Stomach (tissue), 9 donors: ENCODE measurements around the gene TNNI3. TPM values are rescaled to one million over a fixed set of nuclear protein-coding genes. Genes with fewer than 3 reads are reported as not detected.

Experiments
- DNase-seq, 2 donors: peaks; one replicate each; pipeline versions ENCODE4 v3.0.0 to v3.0.0-alpha.2; 2013 to 2019
- H3K27ac ChIP-seq, 5 donors: fragments of 200-600 bp in 4 of 5; sonication (generic) in 4 of 5; one replicate each; pipeline ENCODE4 v1.5.1; 2013 to 2019; ENCODE audit warnings: mild to moderate bottlenecking in 1 of 5, moderate library complexity in 1 of 5
- H3K27me3 ChIP-seq, 3 donors: fragments of 200-600 bp; sonication (generic); one replicate each; pipeline ENCODE4 v1.5.1; 2017 to 2019; ENCODE audit warnings: mixed run types in 1 of 3
- H3K36me3 ChIP-seq, 4 donors: fragments of 200-600 bp; sonication (generic); 1 replicate in 3 of 4; 2 replicates in 1 of 4; pipeline ENCODE4 v1.5.1; 2016 to 2019
- H3K4me1 ChIP-seq, 4 donors: fragments of 200-600 bp; sonication (generic); one replicate each; pipeline ENCODE4 v1.5.1; 2016 to 2019
- H3K4me3 ChIP-seq, 4 donors: fragments of 200-600 bp; sonication (generic) in 3 of 4; one replicate each; pipeline ENCODE4 v1.5.1; 2016 to 2019; ENCODE audit warnings: mild to moderate bottlenecking in 1 of 4
- H3K9me3 ChIP-seq, 4 donors: fragments of 200-600 bp; sonication (generic); one replicate each; pipeline ENCODE4 v1.5.1; 2016 to 2019
- CTCF ChIP-seq, 7 experiments: fragments of 450-650 bp in 4 of 7; fragments of 200-600 bp in 3 of 7; sonication (generic) in 3 of 7; IDR thresholded peaks; one replicate each; pipeline ENCODE4 v1.5.1; 2016 to 2019; ENCODE audit warnings: antibody characterized with exemption in 7 of 7, control low read depth in 2 of 7, mild to moderate bottlenecking in 1 of 7
- EP300 ChIP-seq: sonication (generic); formaldehyde crosslinking; IDR thresholded peaks from one replicate; pipeline ENCODE4 v1.6.1; 2017; ENCODE audit warnings: antibody characterized with exemption
- POLR2A ChIP-seq, 4 donors: fragments of 450-650 bp; IDR thresholded peaks; one replicate each; pipeline ENCODE4 v1.6.1; 2016; ENCODE audit warnings: antibody characterized with exemption in 4 of 4, control low read depth in 2 of 4, mild to moderate bottlenecking in 1 of 4, moderate library complexity in 1 of 4
- POLR2AphosphoS5 ChIP-seq, 3 donors: sonication (generic); formaldehyde crosslinking; IDR thresholded peaks; one replicate each; pipeline ENCODE4 v1.6.1; 2016; ENCODE audit warnings: antibody characterized with exemption in 3 of 3
- WGBS, 5 donors: extraction: QIAGEN DNeasy Blood & Tissue Kit in 3 of 5; methylation state at CpG; one replicate each; pipeline versions ENCODE4 v1.1.5 to v1.1.7; 2013 to 2018; 5-methylcytosine and 5-hydroxymethylcytosine counted together
- intact Hi-C: fragments of 100-400 bp; cut with DNase I; formaldehyde crosslinking; loops from one replicate; pipeline ENCODE4 v1.15.1; 2023; ENCODE audit warnings: low total_unique reads
- polyA plus RNA-seq, 3 donors: library from polyadenylated mRNA; stranded (reverse); fragments of 200-250 nt; gene quantifications; one replicate each; pipeline ENCODE4 v1.2.3, GENCODE V29; 2013
- total RNA-seq, 5 donors: library from RNA; depleted of rRNA; stranded (reverse); fragments of >200 nt; gene quantifications; one replicate each; pipeline versions ENCODE4 v1.1.0 to v1.2.3, GENCODE V29; 2014 to 2016
- donor health status: healthy with polysubstance abuse.
- donor health status: Bipolar disorder and iron deficiency.
- donor health status: healthy.

The TNNI3 gene
- total and polyA plus RNA-seq, 8 donors, result 4.2 to 14.1 (median 7.8) TPM; not detected in 5

GRCh38 chr19:55171440-55171839 is 13.9 kb upstream of the TNNI3 start:
- intact Hi-C loops, result no loop called here
- Histone ChIP-seq H3K36me3 (no peaks in the 10 kb centered on the region), H3K27me3 (peaks cover 41 to 100% (median 88%) of the 10 kb centered on the region in 3 donors), H3K9me3 (no peaks in the 10 kb centered on the region), H3K4me1 (peaks cover 6 to 30% (median 22%) of the 10 kb centered on the region in 4 donors), H3K4me3 (no peak overlapping the region), H3K27ac (no peak overlapping the region)
- DNase-seq, result no peak
- TF ChIP-seq CTCF (IDR thresholded peaks at IDR 0.05) (no peak), POLR2A (IDR thresholded peaks at IDR 0.05) (no peak), EP300 (no peak), POLR2AphosphoS5 (IDR thresholded peaks at IDR 0.05) (no peak)
- WGBS, 5 donors, result 72 to 81% (median 77%) methylated on average over 5 of the region's 5 CpGs

GRCh38 chr19:55169136-55169535 is 11.6 kb upstream of the TNNI3 start:
- TF ChIP-seq POLR2A (IDR thresholded peaks at IDR 0.05) (no peak), CTCF (IDR thresholded peaks at IDR 0.05) (no peak), POLR2AphosphoS5 (IDR thresholded peaks at IDR 0.05) (no peak), EP300 (no peak)
- peaks cover 6 to 33% (median 28%) of the 10 kb centered on the region in 4 donors for H3K4me1 ChIP-seq
- no peak overlapping the region for H3K27ac ChIP-seq
- DNase-seq, result no peak
- intact Hi-C loops, result no loop called here
- H3K9me3 ChIP-seq, result no peaks in the 10 kb centered on the region
- H3K27me3 ChIP-seq, result peaks cover 23 to 100% (median 79%) of the 10 kb centered on the region in 3 donors
- H3K4me3 ChIP-seq, result no peak overlapping the region
- no peaks in the 10 kb centered on the region for H3K36me3 ChIP-seq
- 57 to 75% (median 67%) methylated on average over 4 of the region's 4 CpGs for WGBS, 5 donors

GRCh38 chr19:55166530-55167268 is 9.2 kb upstream of the TNNI3 start, which contains the start of gene DNAAF3:
DNAAF3 (minus strand) TSS chr19:55166613; CDS start chr19:55166413, 200 bp downstream.
- 1 to 4% (median 2%) methylated on average over 33 of the region's 33 CpGs for WGBS, 5 donors
- Histone ChIP-seq H3K27me3 (peaks cover 23 to 100% (median 71%) of the 10 kb centered on the region in 3 donors), H3K27ac (no peak within 1 kb of the TSS), H3K9me3 (no peaks in the 10 kb centered on the region), H3K36me3 (no peaks in the 10 kb centered on the region), H3K4me3 (peak within 1 kb of the TSS; percentile 33 to 62 (median 48)), H3K4me1 (peaks cover 0 to 18% (median 17%) of the 10 kb centered on the region in 4 donors)
- TF ChIP-seq CTCF (IDR thresholded peaks at IDR 0.05), result no peak
- TF ChIP-seq POLR2A (IDR thresholded peaks at IDR 0.05), result no peak
- TF ChIP-seq POLR2AphosphoS5 (IDR thresholded peaks at IDR 0.05), result peak in 1 of 3 donors; percentile 63
- intact Hi-C loops, result no loop called here
- peak; percentile 95 to 98 for DNase-seq

- TF ChIP-seq CTCF (IDR thresholded peaks at IDR 0.05), result peak in 1 of 7 experiments; percentile 40
- no peak for TF ChIP-seq POLR2A (IDR thresholded peaks at IDR 0.05)
- H3K9me3 ChIP-seq, result no peaks in the 10 kb centered on the region
- WGBS, 5 donors, result 0 to 3% (median 2%) methylated on average over 10 to 34 of the region's 34 CpGs
- H3K4me3 ChIP-seq, result peak overlapping the region; percentile 33 to 62 (median 48)
- H3K36me3 ChIP-seq, result no peaks in the 10 kb centered on the region
- no peak overlapping the region for H3K27ac ChIP-seq
- intact Hi-C loops, result no loop called here
- H3K27me3 ChIP-seq, result peaks cover 28 to 100% (median 74%) of the 10 kb centered on the region in 3 donors
- peaks cover 0 to 18% (median 17%) of the 10 kb centered on the region in 4 donors for H3K4me1 ChIP-seq
- peak; percentile 72 to 91 for DNase-seq
These were observed 8.5 kb upstream of the TNNI3 start for GRCh38 chr19:55165952-55166529.
